Upper lobe of left lung (tissue), 6 donors: ENCODE measurements around the gene CCDC102B. TPM values are rescaled to one million over a fixed set of nuclear protein-coding genes. Genes with fewer than 3 reads are reported as not detected.

Experiments
- ATAC-seq, 2 donors: fragments of 200-7000 bp; cut with Tn5 transposase; one replicate each; pipeline ENCODE4 v1.9.1; 2022; ENCODE audit warnings: mild to moderate bottlenecking in 2 of 2, moderate library complexity in 2 of 2; ENCODE audit not compliant: low FRiP score in 2 of 2
- DNase-seq, 2 donors: peaks; one replicate each; pipeline ENCODE4 v3.0.0-alpha.2; 2019 to 2020
- H3K27ac ChIP-seq, 4 donors: fragments of 200-600 bp; sonication (generic); one replicate each; pipeline ENCODE4 v1.5.1; 2016 to 2019
- H3K27me3 ChIP-seq, 4 donors: fragments of 200-600 bp; sonication (generic); one replicate each; pipeline ENCODE4 v1.5.1; 2017 to 2019
- H3K36me3 ChIP-seq, 4 donors: fragments of 200-600 bp; sonication (generic); one replicate each; pipeline ENCODE4 v1.5.1; 2016 to 2019
- H3K4me1 ChIP-seq, 4 donors: fragments of 200-600 bp; sonication (generic); one replicate each; pipeline ENCODE4 v1.5.1; 2018 to 2019
- H3K4me3 ChIP-seq, 4 donors: fragments of 200-600 bp; sonication (generic); one replicate each; pipeline ENCODE4 v1.5.1; 2017 to 2019; ENCODE audit warnings: mild to moderate bottlenecking in 2 of 4, moderate library complexity in 1 of 4
- H3K9me3 ChIP-seq, 4 donors: fragments of 200-600 bp; sonication (generic); one replicate each; pipeline ENCODE4 v1.5.1; 2018 to 2019
- EP300 ChIP-seq, 4 donors: sonication (generic); formaldehyde crosslinking; IDR thresholded peaks; one replicate each; pipeline ENCODE4 v1.5.1; 2017; ENCODE audit warnings: antibody characterized with exemption in 4 of 4, control low read depth in 2 of 4
- POLR2A ChIP-seq, 4 donors: fragments of 450-650 bp; IDR thresholded peaks; one replicate each; pipeline ENCODE4 v1.5.1; 2016 to 2017; ENCODE audit warnings: antibody characterized with exemption in 4 of 4, mild to moderate bottlenecking in 2 of 4
- POLR2AphosphoS5 ChIP-seq, 2 donors: sonication (generic); formaldehyde crosslinking; IDR thresholded peaks; one replicate each; pipeline ENCODE4 v1.5.1; 2017; ENCODE audit warnings: antibody characterized with exemption in 2 of 2
- WGBS, 2 donors: methylation state at CpG; one replicate each; pipeline ENCODE4 v1.1.5; 2017 to 2018; 5-methylcytosine and 5-hydroxymethylcytosine counted together
- total RNA-seq, 6 donors: library from RNA; depleted of rRNA in 4 of 6; stranded (reverse); fragments of >200 nt in 4 of 6; gene quantifications; one replicate each; pipeline versions ENCODE4 v1.1.0 to v1.2.1, GENCODE V29; 2016 to 2021
- TF ChIP-seq, protein P1 (sequence below), 6 experiments: fragments of 450-650 bp in 4 of 6; fragments of 200-600 bp in 2 of 6; sonication (generic) in 2 of 6; IDR thresholded peaks; one replicate each; pipeline ENCODE4 v1.5.1; 2016 to 2019; ENCODE audit warnings: antibody characterized with exemption in 6 of 6
- donor health status: DM: no; HTN: no; CAD: no; lungs with moderate emphysema.
- donor health status: DM: no; HTN: yes; CAD: no; lungs with severe emphysema.

CCDC102B gene
- total RNA-seq, 6 donors from 2014 or later, result 6.2 to 51.3 (median 20.3) TPM

DNA sequence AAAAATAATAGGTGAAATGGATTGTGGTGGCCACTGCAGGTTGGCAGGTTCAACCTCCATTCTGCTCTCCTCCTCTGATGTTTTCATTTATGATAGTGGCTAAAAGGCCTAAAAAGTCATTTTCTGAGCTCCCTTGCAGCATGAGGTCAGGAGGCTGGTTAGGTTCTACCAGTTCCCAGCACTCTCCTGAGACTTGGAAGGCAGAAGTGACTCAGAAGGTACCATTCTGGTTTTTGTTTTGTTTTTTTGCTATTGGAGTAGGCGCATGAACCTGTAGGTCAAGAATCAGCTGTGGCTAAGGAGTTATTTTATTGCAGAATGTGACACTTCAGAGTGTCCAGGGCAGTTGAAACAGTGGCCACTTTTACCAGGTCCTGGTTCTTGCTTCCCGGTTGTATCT, 181.9 kb downstream of the CCDC102B start:
- H3K9me3 ChIP-seq, result no peaks in the 10 kb centered on the region
- H3K4me3 ChIP-seq, result no peak overlapping the region
- DNase-seq (no peak), ATAC-seq (no peak)
- H3K4me1 ChIP-seq, result no peaks in the 10 kb centered on the region
- TF ChIP-seq POLR2AphosphoS5 (IDR thresholded peaks at IDR 0.05) (no peak), POLR2A (IDR thresholded peaks at IDR 0.05) (no peak), EP300 (IDR thresholded peaks at IDR 0.05) (no peak)
- TF ChIP-seq, protein P1, sequence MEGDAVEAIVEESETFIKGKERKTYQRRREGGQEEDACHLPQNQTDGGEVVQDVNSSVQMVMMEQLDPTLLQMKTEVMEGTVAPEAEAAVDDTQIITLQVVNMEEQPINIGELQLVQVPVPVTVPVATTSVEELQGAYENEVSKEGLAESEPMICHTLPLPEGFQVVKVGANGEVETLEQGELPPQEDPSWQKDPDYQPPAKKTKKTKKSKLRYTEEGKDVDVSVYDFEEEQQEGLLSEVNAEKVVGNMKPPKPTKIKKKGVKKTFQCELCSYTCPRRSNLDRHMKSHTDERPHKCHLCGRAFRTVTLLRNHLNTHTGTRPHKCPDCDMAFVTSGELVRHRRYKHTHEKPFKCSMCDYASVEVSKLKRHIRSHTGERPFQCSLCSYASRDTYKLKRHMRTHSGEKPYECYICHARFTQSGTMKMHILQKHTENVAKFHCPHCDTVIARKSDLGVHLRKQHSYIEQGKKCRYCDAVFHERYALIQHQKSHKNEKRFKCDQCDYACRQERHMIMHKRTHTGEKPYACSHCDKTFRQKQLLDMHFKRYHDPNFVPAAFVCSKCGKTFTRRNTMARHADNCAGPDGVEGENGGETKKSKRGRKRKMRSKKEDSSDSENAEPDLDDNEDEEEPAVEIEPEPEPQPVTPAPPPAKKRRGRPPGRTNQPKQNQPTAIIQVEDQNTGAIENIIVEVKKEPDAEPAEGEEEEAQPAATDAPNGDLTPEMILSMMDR (IDR thresholded peaks at IDR 0.05), result no peak
- no peak overlapping the region for H3K27ac ChIP-seq
- no peaks in the 10 kb centered on the region for H3K27me3 ChIP-seq
- WGBS, 2 donors, result 89 to 91% methylated on average over 2 of the region's 2 CpGs
- no peaks in the 10 kb centered on the region for H3K36me3 ChIP-seq

DNA sequence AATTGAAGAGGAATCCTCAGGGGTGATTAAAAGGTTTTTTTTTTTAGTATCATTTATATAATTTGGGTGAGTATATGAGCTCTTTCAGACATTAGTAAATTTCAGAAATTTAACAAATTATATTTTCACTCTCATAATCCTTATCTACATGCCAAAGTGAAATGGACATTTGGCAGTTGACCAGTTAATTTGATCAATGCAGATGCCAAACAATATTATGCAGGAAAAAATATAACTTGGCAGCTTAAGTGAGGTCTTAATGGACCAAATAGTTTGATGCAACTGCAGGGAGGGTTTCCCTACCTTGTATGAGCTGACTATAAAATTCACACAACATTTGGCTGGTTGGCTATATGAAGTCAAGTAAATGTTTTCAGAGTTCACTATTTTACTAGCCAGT, 185.2 kb downstream of the CCDC102B start:
- ATAC-seq, result no peak
- Histone ChIP-seq H3K9me3 (no peaks in the 10 kb centered on the region), H3K27me3 (no peaks in the 10 kb centered on the region), H3K4me3 (no peak overlapping the region), H3K27ac (no peak overlapping the region), H3K36me3 (no peaks in the 10 kb centered on the region), H3K4me1 (no peaks in the 10 kb centered on the region)
- TF ChIP-seq POLR2AphosphoS5 (IDR thresholded peaks at IDR 0.05) (no peak), EP300 (IDR thresholded peaks at IDR 0.05) (no peak), POLR2A (IDR thresholded peaks at IDR 0.05) (no peak)
- TF ChIP-seq, protein P1 (IDR thresholded peaks at IDR 0.05), result no peak
- DNase-seq, result no peak

DNA sequence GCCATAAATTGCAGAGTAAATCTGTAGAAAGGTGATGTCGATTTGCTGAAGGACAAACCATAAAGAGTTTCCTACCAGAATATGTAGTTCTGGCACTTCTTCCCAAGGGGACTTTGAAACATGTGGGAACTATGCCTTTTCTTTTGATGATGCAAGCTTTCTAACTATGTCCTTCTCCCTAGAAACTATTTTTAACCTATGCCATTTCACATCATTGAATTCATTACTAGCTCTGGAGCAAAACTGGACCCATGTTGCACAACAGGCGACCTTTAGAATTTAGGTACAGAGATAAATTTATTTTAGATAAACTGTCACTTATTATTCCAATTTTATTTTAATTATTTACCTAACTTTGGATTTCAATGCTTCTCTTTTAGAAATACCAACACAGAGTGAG, 186.5 kb downstream of the CCDC102B start:
- ATAC-seq, result no peak
- 79 to 87% methylated on average over 2 of the region's 2 CpGs for WGBS, 2 donors

DNA sequence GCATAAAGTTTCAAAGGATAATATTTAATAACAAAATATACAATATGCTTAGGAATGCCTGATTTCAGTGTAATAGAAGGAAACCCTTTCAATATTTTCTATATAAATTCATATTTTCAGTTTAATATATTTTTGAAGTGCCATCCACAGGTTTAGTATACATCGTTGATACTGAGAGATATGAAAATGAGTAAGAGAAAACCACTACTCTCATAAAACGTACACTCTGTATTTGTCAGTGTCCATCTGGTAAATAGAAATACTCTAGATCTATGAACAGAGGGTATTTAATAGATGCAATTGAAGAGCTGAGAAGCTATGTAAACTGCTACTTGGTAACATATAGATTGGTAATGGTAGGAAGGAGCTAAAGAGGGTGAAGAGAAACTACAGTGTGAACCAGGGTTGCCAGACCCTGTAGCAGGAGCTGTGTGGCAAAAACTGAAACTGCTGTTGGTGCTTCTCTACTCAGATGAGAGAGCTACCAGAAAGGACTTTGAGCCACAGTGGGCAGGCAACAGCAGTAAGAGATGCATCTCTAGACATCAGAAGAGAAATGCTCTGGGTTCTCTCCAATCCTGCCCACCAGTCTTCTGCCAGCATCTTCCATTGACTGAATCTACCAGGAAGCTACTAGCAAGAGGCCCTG, 187.4 kb downstream of the CCDC102B start:
- Histone ChIP-seq H3K27ac (no peak overlapping the region), H3K4me1 (no peaks in the 10 kb centered on the region), H3K4me3 (no peak overlapping the region), H3K27me3 (no peaks in the 10 kb centered on the region), H3K36me3 (no peaks in the 10 kb centered on the region), H3K9me3 (no peaks in the 10 kb centered on the region)
- DNase-seq (no peak), ATAC-seq (no peak)
- WGBS, 2 donors, result 86 to 89% methylated on average over 2 of the region's 2 CpGs
- TF ChIP-seq EP300 (IDR thresholded peaks at IDR 0.05), result no peak
- TF ChIP-seq POLR2A (IDR thresholded peaks at IDR 0.05), result no peak
- no peak for TF ChIP-seq POLR2AphosphoS5 (IDR thresholded peaks at IDR 0.05)
- TF ChIP-seq, protein P1 (IDR thresholded peaks at IDR 0.05), result no peak

More for the DNA sequence above, 186.5 kb downstream of the CCDC102B start:
- no peaks in the 10 kb centered on the region for H3K9me3 ChIP-seq
- no peak overlapping the region for H3K27ac ChIP-seq
- no peaks in the 10 kb centered on the region for H3K4me1 ChIP-seq
- DNase-seq, result no peak
- H3K36me3 ChIP-seq, result no peaks in the 10 kb centered on the region
- H3K27me3 ChIP-seq, result no peaks in the 10 kb centered on the region
- TF ChIP-seq, protein P1 (IDR thresholded peaks at IDR 0.05), result no peak
- TF ChIP-seq POLR2AphosphoS5 (IDR thresholded peaks at IDR 0.05), result no peak
- no peak for TF ChIP-seq EP300 (IDR thresholded peaks at IDR 0.05)
- TF ChIP-seq POLR2A (IDR thresholded peaks at IDR 0.05), result no peak
- no peak overlapping the region for H3K4me3 ChIP-seq

DNA sequence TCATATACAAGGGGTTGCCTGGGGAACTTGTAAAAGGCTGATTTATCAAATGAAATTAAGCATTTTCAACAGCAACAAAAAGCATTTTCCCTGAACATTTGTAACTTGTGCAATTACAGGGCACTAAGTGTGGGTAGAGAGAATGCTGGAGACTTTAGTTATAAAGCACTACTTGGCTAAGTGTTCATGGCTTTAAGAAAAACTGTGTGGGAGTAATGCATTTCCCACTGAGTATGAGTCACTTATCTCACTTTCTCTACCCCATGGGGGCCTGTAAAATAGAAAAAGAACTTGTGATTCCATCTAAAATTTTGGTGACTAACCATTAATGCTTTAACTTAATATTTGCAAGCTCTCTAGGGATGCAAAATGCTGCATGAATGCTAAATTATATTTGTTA, 193.4 kb downstream of the CCDC102B start:
- no peaks in the 10 kb centered on the region for H3K36me3 ChIP-seq
- ATAC-seq (no peak), DNase-seq (no peak)
- TF ChIP-seq, protein P1 (IDR thresholded peaks at IDR 0.05), result no peak
- TF ChIP-seq POLR2A (IDR thresholded peaks at IDR 0.05) (no peak), POLR2AphosphoS5 (IDR thresholded peaks at IDR 0.05) (no peak), EP300 (IDR thresholded peaks at IDR 0.05) (no peak)
- H3K4me3 ChIP-seq, result no peak overlapping the region
- no peaks in the 10 kb centered on the region for H3K4me1 ChIP-seq
- no peak overlapping the region for H3K27ac ChIP-seq
- H3K9me3 ChIP-seq, result no peaks in the 10 kb centered on the region
- no peaks in the 10 kb centered on the region for H3K27me3 ChIP-seq
